ENCODE data around the gene IGFBPL1. TPM values are rescaled to one million over a fixed set of nuclear protein-coding genes. Genes with fewer than 3 reads are reported as not detected.

Gene IGFBPL1
- total and polyA plus RNA-seq, 2 of the 13 experiments (the other 11 are each of a cell fraction or from before 2014, with no cell fraction given): 0.24 TPM; not detected in 1

DNA sequence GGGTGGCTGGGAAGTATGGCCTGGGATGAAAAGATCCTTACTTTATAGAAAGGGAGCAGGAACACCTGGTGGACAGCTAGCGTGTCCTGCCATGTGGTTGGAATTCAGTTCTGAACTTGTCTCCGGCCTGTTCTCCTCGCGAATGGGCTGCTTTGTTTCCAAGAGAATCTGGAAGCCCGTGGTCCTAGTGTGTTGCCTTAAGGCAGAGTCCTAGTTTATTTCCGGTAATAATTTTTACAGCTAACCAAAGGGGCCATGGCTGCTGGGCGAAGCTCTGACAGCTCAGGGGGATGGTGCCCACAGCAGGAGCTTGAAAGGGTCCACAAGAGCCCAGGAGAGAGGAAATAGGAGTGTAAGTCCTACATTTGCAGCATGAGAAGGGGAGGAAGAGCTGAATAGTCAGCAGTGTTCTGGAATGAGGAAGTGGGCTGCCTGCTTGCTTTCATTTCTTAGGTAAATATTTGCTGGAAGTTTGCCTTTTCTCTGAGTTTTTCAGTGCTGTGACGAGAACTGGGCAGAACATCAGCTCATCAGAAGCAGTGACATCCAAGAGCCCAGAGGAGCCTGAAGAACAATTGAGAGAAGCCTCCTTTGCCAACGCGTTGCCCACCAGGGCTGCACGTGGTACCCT, 13.1 kb upstream of the IGFBPL1 start (continued):
- TF ChIP-seq ZNF83 (CRISPR knock-in tag; IDR thresholded peaks at IDR 0.05; ENCODE audit: borderline replicate concordance) (no peak), HNRNPK (IDR thresholded peaks at IDR 0.05; ENCODE audit: low read depth, low read length, poor library complexity, severe bottlenecking) (no peak), SOX6 (IDR thresholded peaks at IDR 0.05) (no peak), SOX6 (CRISPR knock-in tag; IDR thresholded peaks at IDR 0.05) (peak; percentile 81), ZNF775 (CRISPR knock-in tag; IDR thresholded peaks at IDR 0.05; ENCODE audit: borderline replicate concordance) (no peak), ARID2 (CRISPR knock-in tag; IDR thresholded peaks at IDR 0.05; ENCODE audit: borderline replicate concordance) (no peak), HNRNPL (IDR thresholded peaks at IDR 0.05; ENCODE audit: low read depth, low read length) (0 out of 2 replicates have a peak, but pooled peaks have one; percentile 31), ZNF781 (CRISPR knock-in tag; IDR thresholded peaks at IDR 0.05; ENCODE audit: borderline replicate concordance, not compliant biosample characterization) (peak; percentile 79), MTF2 (CRISPR knock-in tag; IDR thresholded peaks at IDR 0.05; ENCODE audit: borderline replicate concordance) (0 out of 2 replicates have a peak, but pooled peaks have one; percentile 49), TRIM24 (CRISPR knock-in tag; IDR thresholded peaks at IDR 0.05) (no peak), SMAD9 (CRISPR knock-in tag; IDR thresholded peaks at IDR 0.05) (no peak), ZBTB21 (CRISPR knock-in tag; IDR thresholded peaks at IDR 0.05) (peak; percentile 78), ZNF788 (CRISPR knock-in tag; IDR thresholded peaks at IDR 0.05; ENCODE audit: borderline replicate concordance) (peak; percentile 25; the same call in 1 of the 2 replicates), KDM5B (CRISPR knock-in tag; IDR thresholded peaks at IDR 0.05; ENCODE audit: borderline replicate concordance) (no peak), YEATS4 (CRISPR knock-in tag; IDR thresholded peaks at IDR 0.05; ENCODE audit: borderline replicate concordance) (no peak), CCDC6 (CRISPR knock-in tag; IDR thresholded peaks at IDR 0.05) (peak; percentile 54; the same call in 1 of the 2 replicates), ZNF121 (CRISPR knock-in tag; IDR thresholded peaks at IDR 0.05) (no peak), PHF20 (CRISPR knock-in tag; IDR thresholded peaks at IDR 0.05) (peak; percentile 71; the same call in 1 of the 2 replicates), HNF4A (CRISPR knock-in tag; IDR thresholded peaks at IDR 0.05) (peak; percentile 26; the same call in 1 of the 2 replicates)
- TF ChIP-seq, protein P1, sequence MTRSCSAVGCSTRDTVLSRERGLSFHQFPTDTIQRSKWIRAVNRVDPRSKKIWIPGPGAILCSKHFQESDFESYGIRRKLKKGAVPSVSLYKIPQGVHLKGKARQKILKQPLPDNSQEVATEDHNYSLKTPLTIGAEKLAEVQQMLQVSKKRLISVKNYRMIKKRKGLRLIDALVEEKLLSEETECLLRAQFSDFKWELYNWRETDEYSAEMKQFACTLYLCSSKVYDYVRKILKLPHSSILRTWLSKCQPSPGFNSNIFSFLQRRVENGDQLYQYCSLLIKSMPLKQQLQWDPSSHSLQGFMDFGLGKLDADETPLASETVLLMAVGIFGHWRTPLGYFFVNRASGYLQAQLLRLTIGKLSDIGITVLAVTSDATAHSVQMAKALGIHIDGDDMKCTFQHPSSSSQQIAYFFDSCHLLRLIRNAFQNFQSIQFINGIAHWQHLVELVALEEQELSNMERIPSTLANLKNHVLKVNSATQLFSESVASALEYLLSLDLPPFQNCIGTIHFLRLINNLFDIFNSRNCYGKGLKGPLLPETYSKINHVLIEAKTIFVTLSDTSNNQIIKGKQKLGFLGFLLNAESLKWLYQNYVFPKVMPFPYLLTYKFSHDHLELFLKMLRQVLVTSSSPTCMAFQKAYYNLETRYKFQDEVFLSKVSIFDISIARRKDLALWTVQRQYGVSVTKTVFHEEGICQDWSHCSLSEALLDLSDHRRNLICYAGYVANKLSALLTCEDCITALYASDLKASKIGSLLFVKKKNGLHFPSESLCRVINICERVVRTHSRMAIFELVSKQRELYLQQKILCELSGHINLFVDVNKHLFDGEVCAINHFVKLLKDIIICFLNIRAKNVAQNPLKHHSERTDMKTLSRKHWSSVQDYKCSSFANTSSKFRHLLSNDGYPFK (CRISPR knock-in tag; IDR thresholded peaks at IDR 0.05; ENCODE audit: borderline replicate concordance): peak; percentile 42; the same call in 1 of the 2 replicates
- TF ChIP-seq, protein P2, sequence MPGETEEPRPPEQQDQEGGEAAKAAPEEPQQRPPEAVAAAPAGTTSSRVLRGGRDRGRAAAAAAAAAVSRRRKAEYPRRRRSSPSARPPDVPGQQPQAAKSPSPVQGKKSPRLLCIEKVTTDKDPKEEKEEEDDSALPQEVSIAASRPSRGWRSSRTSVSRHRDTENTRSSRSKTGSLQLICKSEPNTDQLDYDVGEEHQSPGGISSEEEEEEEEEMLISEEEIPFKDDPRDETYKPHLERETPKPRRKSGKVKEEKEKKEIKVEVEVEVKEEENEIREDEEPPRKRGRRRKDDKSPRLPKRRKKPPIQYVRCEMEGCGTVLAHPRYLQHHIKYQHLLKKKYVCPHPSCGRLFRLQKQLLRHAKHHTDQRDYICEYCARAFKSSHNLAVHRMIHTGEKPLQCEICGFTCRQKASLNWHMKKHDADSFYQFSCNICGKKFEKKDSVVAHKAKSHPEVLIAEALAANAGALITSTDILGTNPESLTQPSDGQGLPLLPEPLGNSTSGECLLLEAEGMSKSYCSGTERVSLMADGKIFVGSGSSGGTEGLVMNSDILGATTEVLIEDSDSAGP (CRISPR knock-in tag; IDR thresholded peaks at IDR 0.05; ENCODE audit: borderline replicate concordance): 0 out of 2 replicates have a peak, but pooled peaks have one; percentile 62
- TF ChIP-seq, protein P3, sequence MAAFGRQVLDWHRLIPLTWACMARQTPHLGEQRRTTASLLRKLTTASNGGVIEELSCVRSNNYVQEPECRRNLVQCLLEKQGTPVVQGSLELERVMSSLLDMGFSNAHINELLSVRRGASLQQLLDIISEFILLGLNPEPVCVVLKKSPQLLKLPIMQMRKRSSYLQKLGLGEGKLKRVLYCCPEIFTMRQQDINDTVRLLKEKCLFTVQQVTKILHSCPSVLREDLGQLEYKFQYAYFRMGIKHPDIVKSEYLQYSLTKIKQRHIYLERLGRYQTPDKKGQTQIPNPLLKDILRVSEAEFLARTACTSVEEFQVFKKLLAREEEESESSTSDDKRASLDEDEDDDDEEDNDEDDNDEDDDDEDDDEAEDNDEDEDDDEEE (CRISPR knock-in tag; IDR thresholded peaks at IDR 0.05): 0 out of 2 replicates have a peak, but pooled peaks have one; percentile 56
- TF ChIP-seq, protein P4, sequence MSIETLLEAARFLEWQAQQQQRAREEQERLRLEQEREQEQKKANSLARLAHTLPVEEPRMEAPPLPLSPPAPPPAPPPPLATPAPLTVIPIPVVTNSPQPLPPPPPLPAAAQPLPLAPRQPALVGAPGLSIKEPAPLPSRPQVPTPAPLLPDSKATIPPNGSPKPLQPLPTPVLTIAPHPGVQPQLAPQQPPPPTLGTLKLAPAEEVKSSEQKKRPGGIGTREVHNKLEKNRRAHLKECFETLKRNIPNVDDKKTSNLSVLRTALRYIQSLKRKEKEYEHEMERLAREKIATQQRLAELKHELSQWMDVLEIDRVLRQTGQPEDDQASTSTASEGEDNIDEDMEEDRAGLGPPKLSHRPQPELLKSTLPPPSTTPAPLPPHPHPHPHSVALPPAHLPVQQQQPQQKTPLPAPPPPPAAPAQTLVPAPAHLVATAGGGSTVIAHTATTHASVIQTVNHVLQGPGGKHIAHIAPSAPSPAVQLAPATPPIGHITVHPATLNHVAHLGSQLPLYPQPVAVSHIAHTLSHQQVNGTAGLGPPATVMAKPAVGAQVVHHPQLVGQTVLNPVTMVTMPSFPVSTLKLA (IDR thresholded peaks at IDR 0.05): no peak

All from HepG2 (cell line).